Astrocyte of the spinal cord (primary cell): ENCODE measurements around the gene SNX10.

Experiments
- DNase-seq: peaks from one replicate; pipeline ENCODE4 v3.0.0; 2011; ENCODE audit warnings: low read depth, low spot score
- H3K4me3 ChIP-seq: 2 replicates; pipeline ENCODE4 v1.5.1; 2011; ENCODE audit warnings: low read depth, mild to moderate bottlenecking, low read length, moderate library complexity
- in situ Hi-C: cut with HindIII; loops from 2 replicates; pipeline ENCODE4 v1.10.0; 2017; ENCODE audit warnings: low sequenced_read_pairs
- TF ChIP-seq, protein P1 (sequence below): IDR thresholded peaks from 2 replicates; pipeline ENCODE4 v1.5.1; 2012; ENCODE audit warnings: low read depth, mild to moderate bottlenecking, low read length, inconsistent platforms

Gene SNX10

DNA sequence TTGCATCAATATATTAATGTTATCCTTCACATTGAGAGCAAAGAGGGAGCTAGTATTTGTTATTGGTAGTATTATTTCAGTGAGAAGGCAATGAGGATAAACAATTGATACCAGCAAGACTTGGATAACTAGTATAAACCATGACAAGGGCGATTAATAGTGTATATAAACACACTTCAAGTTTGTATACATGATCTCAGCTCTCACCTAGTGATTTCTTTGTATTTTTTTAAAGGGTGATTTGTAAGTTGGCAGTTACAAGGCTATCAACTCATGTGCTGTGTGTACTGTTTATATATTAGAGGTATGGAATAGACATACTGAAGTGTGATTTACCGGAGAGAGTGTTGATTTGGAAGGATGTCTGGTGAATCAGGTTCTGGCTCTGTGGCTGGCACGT lies 88.0 kb downstream of the SNX10 start:
- no peak overlapping the region for H3K4me3 ChIP-seq
- no peak for DNase-seq
- in situ Hi-C loops, result loop anchor here (25.0 kb wide), 1 partner anchor 783 kb away; the partner anchor contains the start of genes HOXA10, HOXA3, HOXA7 and HOXA9
- TF ChIP-seq, protein P1, sequence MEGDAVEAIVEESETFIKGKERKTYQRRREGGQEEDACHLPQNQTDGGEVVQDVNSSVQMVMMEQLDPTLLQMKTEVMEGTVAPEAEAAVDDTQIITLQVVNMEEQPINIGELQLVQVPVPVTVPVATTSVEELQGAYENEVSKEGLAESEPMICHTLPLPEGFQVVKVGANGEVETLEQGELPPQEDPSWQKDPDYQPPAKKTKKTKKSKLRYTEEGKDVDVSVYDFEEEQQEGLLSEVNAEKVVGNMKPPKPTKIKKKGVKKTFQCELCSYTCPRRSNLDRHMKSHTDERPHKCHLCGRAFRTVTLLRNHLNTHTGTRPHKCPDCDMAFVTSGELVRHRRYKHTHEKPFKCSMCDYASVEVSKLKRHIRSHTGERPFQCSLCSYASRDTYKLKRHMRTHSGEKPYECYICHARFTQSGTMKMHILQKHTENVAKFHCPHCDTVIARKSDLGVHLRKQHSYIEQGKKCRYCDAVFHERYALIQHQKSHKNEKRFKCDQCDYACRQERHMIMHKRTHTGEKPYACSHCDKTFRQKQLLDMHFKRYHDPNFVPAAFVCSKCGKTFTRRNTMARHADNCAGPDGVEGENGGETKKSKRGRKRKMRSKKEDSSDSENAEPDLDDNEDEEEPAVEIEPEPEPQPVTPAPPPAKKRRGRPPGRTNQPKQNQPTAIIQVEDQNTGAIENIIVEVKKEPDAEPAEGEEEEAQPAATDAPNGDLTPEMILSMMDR, result no peak

DNA sequence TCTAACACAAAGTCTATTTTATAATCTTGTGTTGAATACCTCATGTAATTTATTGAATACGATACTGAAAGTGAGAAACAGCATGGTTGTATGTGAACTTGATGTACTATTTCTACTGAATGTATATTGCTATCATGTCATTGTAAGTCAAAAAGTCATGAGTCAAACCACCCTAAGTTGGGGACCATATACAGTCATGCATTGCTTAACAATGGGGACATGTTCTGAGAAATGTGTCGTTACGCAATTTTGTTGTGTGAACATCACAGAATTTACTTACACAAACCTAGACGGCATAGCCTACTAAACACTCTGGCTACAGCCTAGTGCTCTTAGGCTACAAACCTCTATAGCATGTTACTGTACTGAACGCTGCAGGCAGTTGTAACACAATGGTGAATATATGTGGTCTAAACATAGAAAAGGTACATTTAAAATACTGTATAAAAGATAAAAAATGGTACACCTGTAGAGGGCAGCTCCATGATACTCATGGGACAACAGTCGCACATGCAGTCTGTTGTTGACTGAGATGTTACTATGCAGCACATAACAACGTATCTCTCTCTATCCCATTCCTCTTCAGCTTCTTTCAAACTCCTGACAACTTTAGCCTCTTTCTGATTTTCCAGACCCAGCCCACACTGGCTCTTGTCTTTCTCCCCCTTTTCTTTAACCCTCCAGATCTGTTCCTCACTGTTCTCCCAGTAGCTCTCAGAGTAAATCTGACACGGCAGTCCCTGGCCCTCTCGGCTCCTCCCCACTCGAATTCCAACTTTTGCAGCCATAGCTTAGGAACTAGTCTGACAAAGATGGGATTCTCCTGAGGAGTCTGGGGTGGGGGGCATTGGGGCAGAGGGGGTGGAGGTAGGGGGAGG lies 90.1 kb downstream of the SNX10 start:
- no peak for DNase-seq
- TF ChIP-seq, protein P1, result no peak
- H3K4me3 ChIP-seq, result no peak overlapping the region
- in situ Hi-C loops, result loop anchor here (25.0 kb wide), 1 partner anchor 781 kb away; the partner anchor contains the start of genes HOXA10, HOXA3, HOXA7 and HOXA9

DNA sequence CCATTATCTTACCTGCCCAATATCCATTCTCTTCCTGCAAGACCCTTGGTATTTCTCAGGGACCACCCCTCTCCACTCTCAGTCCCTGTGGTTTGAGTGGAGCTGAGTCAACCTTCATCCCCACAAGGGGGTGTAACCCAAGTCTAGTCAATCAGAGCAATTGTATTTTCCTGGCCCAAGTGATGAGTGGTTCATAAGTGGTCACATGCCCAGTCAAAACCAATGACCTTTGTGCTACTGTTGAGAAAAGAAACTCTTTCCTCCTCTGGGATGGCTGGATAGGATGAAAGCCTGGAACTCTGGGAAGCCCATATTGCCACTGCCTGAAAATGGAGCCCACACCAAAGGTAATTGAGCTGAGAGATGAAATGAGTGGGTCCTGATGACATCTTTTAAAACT lies 93.6 kb downstream of the SNX10 start:
- in situ Hi-C loops, result loop anchor here (25.0 kb wide), 1 partner anchor 777 kb away; the partner anchor contains the start of genes HOXA10, HOXA3, HOXA7 and HOXA9
- H3K4me3 ChIP-seq, result no peak overlapping the region
- no peak for DNase-seq
- TF ChIP-seq, protein P1, result no peak

GRCh38 chr7:26387731-26388130 lies 96.1 kb downstream of the SNX10 start:
- TF ChIP-seq, protein P1, result no peak
- in situ Hi-C loops, result loop anchor here (25.0 kb wide), 1 partner anchor 775 kb away; the partner anchor contains the start of genes HOXA10, HOXA3, HOXA7 and HOXA9
- no peak for DNase-seq
- H3K4me3 ChIP-seq, result no peak overlapping the region

- TF ChIP-seq, protein P1, result no peak
- in situ Hi-C loops, result loop anchor here (25.0 kb wide), 1 partner anchor 774 kb away; the partner anchor contains the start of genes HOXA10, HOXA3, HOXA7 and HOXA9
- no peak for DNase-seq
- H3K4me3 ChIP-seq, result no peak overlapping the region
Observed at GRCh38 chr7:26388256-26388655, 96.6 kb downstream of the SNX10 start.

GRCh38 chr7:26390016-26390415 lies 98.4 kb downstream of the SNX10 start:
- in situ Hi-C loops, result loop anchor here (25.0 kb wide), 1 partner anchor 772 kb away; the partner anchor contains the start of genes HOXA10, HOXA3, HOXA7 and HOXA9
- no peak for DNase-seq
- TF ChIP-seq, protein P1, result no peak
- no peak overlapping the region for H3K4me3 ChIP-seq
